NCI-H526 treated with DMSO at 0.1 percent for 48 hours (cell line): ENCODE measurements around the gene SLC4A9.
"Not testable (repeated sequence)": the region's sequence is repeated elsewhere in the genome, so short reads cannot be mapped to it uniquely, and the experiment has no call there.

Experiments
- DNase-seq: peaks from one replicate; lab custom pipeline; 2025; lab: John Stamatoyannopoulos, UW

The SLC4A9 gene

DNA sequence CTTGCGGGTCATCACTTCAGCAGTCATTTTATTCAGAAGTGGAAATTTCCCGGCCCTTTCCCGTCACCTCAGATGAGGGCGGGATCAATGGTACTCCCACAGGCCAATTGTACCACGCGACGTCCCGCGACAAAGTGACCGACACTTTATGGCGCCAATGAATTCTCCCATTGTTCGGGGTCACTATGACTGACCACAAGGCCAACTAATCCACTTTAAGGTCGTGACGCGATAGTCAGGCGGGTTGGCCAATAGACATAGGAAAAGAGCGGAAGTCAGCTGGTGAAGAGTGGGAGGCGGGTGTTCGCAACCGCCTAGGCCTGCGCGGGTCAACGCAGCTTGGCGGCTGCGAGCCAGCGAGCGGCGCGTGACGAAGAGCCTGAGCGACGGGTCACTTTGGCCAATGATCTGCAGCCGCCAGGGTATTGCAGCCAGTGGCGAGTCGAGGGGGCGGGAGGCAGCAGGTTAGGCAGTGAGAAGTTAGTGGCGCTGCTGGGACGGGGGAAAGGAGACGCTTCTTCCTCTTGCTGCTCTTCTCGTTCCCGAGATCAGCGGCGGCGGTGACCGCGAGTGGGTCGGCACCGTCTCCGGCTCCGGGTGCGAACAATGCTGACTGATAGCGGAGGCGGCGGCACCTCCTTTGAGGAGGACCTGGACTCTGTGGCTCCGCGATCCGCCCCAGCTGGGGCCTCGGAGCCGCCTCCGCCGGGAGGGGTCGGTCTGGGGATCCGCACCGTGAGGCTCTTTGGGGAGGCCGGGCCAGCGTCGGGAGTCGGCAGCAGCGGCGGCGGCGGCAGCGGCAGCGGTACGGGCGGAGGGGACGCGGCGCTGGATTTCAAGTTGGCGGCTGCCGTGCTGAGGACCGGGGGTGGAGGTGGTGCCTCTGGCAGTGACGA is 41.6 kb downstream of the SLC4A9 start, which contains the start of gene ANKHD1:
TSS of gene ANKHD1 (plus strand) at position 472 of the 896 bp plus-strand sequence. CDS start at position 607, 135 bp downstream.
- peak; percentile 99 for DNase-seq

DNA sequence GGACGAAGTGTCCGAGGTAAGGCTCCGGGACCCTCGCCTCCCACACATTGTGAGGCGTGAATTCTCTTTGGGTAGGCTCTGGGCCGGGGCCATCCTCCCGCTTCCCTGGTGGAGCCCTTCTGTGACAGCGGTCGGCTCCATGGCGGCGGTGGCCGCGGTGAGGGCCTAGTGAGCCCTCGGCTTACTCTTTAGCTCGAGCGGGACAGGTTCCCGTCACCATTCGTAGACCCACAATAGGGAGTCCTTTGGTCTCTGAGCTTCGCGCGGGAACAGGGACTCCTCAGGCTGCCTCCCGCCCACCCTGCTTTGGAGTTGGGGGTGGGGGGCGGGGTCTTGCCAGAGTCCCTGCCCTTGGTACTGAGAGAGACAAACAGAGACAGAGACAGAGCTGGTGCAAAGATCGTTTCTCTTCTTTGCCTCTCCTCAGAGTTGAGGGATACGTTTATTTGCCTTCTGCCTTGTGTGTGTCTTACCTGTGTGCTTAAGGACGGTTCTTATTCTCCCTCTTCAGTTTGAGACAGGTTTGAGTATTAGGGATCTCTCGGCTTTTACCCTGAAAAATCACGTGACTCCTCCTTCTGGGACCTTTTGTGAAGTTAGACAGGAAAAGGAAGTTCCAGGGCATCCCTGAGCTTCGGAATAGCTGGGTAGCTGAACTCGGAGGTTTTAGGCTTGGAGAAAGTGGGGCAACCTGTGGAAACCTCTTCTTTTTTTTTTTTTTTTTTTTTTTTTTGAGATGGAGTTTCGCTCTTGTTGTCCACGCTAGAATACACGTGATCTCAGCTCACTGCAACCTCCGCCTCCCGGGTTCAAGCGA is 42.5 kb downstream of the SLC4A9 start:
- DNase-seq = peak; percentile 69

DNA sequence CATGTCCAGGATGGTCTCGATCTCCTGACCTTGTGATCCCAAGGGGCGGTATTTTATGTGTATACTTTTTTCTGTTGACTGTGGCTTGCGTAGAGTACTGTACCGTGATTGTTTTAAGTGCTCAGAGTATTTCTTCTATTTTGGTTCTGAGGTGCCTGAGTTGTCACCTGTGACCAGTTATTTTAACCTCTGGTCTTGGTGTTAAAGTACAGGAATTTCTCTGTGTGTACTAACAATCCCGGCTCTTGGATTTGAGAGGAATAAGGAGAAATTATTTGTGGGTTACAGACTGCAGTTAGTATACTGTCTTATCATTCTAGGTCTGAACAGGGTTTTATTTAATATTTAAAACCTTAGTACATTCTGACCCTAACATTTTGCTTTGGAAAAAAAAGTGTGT is 43.6 kb downstream of the SLC4A9 start:
- DNase-seq = no peak

DNA sequence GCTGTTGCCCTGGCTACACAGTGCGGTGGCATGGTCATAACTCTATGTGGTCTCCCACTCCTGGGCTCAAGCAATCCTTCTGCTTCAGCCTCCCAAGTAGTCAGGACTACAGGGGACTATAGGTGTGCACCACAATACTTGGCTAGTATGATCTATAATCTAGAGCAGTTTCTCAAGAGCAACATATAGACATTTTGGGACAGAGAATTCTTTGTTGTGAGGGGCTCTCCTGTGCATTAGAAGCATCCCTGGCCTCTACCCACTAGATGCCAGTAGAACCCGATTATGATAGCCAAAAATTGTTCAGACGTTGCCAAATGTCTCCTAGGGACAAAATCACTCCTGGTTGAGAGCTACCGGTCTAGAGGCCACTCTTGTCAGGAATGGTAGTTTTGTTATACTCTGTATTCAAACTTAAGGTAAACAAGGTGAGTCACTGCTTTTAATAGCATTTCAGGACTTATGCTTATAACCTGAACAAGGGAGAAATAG is 48.8 kb downstream of the SLC4A9 start:
- DNase-seq = no peak

DNA sequence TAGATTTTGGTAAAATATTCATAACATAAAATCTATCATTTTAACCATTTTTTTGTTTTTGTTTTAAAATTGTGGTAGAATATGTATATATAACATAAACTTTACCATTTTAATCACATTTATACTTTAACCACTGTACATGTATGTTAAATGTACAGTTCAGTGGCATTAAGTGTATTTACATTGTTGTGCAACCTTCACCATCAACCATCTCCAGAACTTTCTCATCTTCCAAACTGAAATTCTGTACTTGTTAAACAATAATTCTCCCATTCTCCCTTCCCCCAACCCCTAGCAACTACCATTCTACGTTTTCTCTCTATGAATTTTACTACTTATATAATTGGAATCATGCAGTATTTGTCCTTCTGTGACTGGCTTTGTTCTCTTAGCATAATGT is 53.2 kb downstream of the SLC4A9 start:
- no peak for DNase-seq

DNA sequence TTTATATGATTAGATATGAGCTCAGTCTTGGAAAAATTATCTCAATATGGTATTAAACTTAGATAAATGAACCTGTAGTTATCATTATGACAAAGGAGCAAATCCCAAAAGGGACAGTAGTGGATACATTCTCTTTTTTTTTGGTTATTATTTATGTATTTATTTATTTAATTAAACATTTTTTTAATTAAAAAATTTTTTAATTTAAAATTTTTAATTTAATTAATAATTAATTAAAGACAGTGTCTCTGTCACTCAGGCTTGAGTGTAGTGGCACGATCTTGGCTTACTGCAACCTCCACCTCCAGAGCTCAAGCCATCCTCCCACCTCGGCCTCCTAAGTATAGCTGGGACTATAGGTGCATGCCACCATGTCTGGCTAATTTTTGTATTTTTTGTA is 57.2 kb downstream of the SLC4A9 start:
- DNase-seq = no peak

DNA sequence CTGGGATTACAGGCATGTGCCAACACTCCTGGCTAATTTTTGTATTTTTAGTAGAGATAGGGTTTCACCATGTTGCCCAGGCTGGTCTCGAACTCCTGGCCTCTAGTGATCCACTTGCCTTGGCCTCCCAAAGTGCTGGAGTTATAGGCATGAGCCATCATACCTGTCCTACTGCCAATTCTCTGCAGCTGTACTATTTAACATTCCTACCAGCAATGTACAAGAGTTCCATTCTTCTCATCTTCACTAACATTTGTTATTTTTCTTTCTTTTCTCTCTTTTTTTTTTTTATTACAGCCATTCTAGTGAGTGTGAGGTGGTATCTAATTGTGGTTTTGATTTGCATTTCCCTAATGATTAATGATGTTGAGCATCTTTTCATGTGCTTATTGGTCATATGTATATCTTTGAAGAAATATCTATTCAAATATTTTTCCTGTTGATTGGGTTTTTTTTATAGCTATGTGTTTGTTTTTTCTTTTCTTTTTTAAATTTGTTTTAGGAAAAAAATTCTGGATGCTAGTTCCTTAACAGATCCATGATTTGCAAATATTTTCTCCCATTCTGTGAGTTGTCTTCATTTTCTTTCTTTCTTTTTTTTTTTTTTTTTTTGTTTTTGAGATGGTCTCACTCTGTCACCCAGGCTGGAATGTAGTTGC is 59.0 kb downstream of the SLC4A9 start:
- DNase-seq = no peak

DNA sequence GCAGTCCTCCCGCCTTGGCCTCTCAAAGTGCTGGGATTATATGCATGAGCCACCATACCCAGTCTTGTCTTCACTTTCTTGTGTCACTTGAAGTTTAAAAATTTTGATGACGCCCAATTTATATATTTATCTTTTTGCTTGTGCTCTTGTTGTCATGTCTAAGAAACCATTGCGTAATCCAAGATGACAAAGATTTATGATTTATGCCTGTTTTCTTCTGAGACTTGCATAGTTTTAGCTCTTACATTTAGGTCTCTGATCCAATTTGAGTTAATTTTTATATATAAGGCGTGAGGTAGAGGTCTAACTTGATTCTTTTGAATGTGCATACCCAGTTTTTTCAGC is 60.2 kb downstream of the SLC4A9 start:
- no peak for DNase-seq

DNA sequence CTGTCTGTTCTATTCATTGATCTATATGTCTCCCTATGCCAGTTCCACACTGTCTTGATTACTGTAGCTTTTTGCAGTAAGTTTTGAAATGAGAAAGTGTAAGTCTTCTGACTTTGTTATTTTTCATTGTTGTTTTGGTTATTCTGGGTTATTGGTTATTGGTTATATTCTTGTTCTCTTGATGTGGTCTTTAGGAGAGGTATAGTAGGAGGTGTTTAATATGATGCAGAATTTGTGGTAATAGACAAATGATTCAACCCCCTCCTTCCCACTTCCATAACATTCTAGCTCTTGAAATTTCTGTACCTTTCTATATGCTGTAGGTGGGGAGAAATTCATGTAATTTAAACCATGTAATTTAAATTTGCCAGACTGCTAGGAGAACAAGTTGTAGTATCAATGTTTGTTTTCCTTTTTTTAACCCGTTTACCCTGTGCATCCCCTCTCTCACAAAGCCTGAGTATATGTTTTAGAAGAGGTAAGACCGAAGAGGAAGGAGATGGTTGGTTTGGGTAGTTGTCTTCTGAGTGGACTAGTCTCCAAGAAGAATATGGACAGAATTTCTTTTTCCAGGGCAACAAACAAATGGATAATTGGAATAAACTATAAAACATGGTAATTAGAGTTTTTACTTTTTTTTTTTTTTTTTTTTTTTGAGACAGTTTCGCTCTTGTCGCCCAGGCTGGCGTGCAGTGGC is 60.8 kb downstream of the SLC4A9 start:
- no peak for DNase-seq

DNA sequence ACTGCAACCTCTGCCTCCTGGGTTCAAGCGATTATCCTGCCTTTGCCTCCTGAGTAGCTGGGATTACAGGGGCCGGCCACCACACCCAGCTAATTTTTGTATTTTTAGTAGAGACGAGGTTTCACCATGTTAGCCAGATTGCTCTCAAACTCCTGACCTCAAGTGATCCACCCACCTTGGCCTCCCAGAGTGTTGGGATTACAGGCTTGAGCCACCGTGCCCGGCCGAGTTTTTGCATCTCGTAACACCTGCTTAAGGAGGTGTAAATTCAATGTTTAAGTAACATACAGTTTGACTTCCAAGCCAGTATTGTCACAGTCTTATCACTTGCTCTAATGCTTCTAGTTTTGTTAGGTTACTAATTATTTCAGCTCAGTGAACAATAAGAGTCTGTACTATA is 61.4 kb downstream of the SLC4A9 start:
- not testable (repeated sequence) for DNase-seq

DNA sequence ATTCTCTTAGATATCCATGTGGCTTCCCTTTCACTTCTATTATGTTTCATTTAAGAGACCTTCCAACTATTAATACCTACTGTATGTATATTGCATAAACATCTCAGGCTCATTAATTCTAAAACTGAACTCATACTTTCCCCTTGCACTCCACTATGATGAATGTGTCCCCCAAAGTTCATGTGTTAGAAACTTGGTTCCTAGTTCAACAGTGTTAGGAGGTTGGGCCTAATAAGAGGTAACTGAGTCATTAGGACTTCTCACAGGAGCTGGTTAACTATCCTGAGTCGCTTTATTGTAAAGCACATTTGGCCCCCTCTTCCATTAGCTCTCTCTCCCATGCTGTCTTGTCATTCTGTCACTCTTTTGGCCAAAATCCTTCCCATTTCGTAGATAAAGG is 63.6 kb downstream of the SLC4A9 start:
- DNase-seq = no peak

DNA sequence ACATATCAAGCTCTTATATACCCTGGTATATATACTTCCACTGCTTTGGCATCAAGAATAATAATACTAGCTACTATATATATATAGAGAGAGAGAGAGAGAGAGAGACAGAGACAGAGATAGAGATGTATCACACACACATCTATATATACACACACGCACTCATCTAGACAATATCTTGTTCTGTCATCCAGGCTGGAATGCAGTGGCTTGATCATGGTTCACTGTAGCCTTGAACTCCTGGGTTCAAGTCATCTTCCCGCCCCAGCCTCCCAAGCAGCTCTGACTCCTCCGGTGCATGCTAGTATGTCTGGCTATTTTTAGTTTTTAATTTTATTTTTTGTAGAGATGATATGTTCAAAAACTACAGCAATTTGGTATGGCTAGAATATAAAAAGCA is 64.1 kb downstream of the SLC4A9 start:
- DNase-seq = no peak
